Activated CD4-positive, alpha-beta T cell treated with anti-CD3 and anti-CD28 coated beads, Interleukin-2, amount 50 U/mL, for 1 hour (primary cell): ENCODE data around the gene USP3.

ENCODE experiments used
- DNase-seq: peaks from one replicate; pipeline ENCODE4 v3.0.0-alpha.2; 2020

Gene USP3

GRCh38 chr15:63551400-63551799 lies 47.0 kb downstream of the USP3 start:
- DNase-seq, result no peak

DNA sequence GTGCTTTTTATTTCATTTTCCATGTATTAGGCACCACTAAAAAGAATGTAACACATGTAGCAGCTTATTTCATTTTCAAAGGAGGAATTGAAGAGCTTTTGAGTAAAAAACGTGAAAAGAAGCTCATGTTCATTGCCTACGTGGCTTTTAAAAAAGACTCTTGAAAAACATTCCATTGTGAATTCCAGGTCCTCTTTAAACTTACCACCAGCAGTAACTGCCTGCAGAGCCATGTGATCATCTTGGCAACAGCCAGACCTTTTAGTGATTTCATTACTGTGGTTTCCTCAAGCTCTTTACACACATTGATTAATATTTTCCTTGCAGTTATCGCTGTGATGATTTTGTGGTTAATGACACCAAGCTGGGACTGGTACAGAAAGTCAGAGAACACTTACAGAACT lies 49.0 kb downstream of the USP3 start:
- DNase-seq, result no peak

- DNase-seq, result no peak
These were observed 50.0 kb downstream of the USP3 start for GRCh38 chr15:63554337-63554927.

- DNase-seq, result no peak
These were observed 51.1 kb downstream of the USP3 start for GRCh38 chr15:63555507-63555906.

DNA sequence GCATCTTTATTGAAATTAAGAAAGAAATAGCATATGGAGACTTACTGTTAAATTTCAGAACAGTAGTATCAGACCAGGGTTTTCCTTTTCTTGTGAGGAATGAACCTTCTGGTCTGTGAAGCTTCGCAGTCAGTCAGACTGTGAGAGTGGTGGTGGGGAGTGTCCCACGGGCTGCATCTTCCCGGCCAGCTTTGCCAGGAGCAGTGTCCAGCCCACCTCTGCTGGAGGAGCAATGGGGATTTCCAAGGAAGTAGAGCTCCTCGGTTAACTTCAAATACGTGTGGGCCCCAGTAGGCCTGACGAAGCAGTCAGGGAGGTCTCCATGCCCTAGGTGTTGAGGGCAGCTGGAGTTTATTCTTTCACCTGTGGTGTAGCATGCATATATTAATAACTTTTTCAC lies 51.9 kb downstream of the USP3 start:
- DNase-seq, result no peak

GRCh38 chr15:63556736-63557135 lies 52.3 kb downstream of the USP3 start:
- no peak for DNase-seq

GRCh38 chr15:63559753-63560152 lies 55.4 kb downstream of the USP3 start:
- DNase-seq, result no peak

GRCh38 chr15:63560741-63561448 lies 56.5 kb downstream of the USP3 start:
- no peak for DNase-seq

DNA sequence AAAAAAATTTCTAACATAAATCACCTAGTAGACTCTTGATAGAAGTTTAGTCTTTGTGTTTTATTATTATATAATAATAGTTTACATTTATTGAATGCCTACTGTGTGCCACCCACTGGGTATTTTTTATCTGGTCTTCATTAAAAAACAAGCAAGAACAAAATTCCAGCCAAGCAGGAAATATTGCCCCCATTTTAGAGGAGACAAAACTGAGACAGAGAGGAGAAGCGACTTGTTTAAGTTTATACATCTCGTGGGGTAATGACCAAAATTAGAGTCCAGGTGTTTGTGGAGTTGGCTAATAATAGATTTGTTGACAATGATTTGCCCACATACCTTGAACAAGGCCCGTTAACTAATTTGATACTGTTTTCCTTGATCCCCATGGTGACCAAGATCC lies 59.7 kb downstream of the USP3 start:
- no peak for DNase-seq

DNA sequence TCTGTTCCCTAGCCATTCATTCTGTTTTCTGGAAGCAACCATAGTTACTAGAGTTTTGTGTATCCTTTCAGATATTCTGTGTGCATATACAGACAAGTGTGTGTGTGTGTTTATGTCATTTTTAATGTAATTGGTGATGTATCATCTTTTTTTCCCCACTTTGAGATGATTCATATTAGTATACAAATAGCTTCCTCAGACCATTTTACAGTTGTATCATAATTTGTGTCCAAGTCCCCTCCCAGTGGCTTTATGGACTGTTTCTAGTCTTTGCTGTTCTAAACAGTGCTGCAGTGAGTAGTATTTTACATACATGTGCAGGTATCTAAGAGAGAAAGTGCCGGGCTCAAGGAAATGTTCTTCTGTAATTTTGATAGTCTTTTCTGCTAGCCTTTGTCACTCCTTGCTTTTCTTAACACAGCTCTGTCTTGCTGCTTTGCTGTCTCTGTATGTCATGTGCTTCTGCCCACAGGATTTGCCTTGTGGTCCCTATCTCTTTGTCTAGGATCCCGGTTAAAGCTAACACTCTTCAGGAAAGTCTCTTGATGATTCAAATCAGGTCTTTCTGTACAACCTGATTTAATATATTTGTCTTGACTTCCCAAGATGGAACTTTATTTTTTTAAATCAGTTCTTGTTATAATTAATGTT lies 61.3 kb downstream of the USP3 start:
- no peak for DNase-seq

- no peak for DNase-seq
These were observed 68.5 kb downstream of the USP3 start for GRCh38 chr15:63572749-63573464.

GRCh38 chr15:63573533-63573932 lies 69.1 kb downstream of the USP3 start:
- no peak for DNase-seq

- no peak for DNase-seq
These were observed 70.9 kb downstream of the USP3 start for GRCh38 chr15:63575312-63575711.

- DNase-seq, result no peak
These were observed 72.0 kb downstream of the USP3 start for GRCh38 chr15:63576441-63576840.

DNA sequence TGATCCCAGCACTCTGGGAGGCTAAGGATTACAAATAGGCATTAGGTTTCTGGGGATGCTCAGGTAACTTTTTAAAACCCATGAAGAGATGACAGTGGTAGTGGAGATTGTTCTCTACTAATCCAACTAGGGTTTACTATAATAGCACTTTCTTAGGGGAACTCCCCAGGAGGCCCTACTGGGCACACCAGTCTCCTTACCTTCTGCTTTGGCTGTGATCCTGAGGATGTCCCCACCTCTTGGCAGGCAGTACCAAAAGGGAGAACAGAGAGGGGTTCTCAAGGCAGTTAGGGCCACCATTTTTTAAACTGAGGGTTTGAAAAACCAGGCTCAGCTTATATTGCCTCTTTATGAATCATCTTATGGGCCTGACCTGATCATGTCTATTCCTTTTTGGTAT lies 77.8 kb downstream of the USP3 start:
- no peak for DNase-seq

DNA sequence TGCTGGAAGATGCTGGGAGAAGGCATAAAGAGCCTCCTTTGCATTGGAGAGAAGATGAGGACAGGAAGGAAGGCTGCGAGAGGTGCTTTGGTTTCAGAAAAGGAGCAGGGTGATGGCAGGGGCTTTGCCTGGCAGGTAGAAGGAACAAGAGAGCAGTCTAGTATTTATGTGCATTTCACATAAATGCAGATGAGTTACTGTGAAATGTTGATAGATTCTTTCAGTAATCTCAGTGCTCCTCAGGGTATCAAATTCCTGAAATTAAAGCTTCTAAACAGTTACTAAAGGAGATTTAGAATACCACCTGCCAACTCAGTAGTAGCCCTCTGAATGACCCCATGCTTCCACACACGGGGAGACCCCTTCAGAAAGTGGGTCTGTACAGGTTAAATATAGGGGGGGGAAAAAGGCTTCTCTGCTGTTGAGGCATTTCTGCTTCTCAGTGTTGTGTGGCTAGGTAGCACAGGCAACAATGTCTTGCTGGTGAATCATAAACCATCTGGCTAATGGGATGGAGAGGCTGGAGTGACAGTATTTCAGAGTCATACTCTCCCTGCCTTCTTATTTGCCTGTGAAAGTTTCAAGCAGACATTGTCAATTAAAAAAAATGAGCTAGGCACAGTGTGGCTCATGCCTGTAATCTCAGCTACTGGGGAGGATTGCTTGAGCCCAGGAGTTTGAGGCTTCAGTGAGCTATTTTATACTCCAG lies 78.5 kb downstream of the USP3 start:
- DNase-seq, result no peak

GRCh38 chr15:63586790-63587189 lies 82.4 kb downstream of the USP3 start:
- no peak for DNase-seq

GRCh38 chr15:63587527-63587926 lies 83.1 kb downstream of the USP3 start:
- no peak for DNase-seq

- no peak for DNase-seq
These were observed 84.4 kb downstream of the USP3 start for GRCh38 chr15:63588826-63589225.

DNA sequence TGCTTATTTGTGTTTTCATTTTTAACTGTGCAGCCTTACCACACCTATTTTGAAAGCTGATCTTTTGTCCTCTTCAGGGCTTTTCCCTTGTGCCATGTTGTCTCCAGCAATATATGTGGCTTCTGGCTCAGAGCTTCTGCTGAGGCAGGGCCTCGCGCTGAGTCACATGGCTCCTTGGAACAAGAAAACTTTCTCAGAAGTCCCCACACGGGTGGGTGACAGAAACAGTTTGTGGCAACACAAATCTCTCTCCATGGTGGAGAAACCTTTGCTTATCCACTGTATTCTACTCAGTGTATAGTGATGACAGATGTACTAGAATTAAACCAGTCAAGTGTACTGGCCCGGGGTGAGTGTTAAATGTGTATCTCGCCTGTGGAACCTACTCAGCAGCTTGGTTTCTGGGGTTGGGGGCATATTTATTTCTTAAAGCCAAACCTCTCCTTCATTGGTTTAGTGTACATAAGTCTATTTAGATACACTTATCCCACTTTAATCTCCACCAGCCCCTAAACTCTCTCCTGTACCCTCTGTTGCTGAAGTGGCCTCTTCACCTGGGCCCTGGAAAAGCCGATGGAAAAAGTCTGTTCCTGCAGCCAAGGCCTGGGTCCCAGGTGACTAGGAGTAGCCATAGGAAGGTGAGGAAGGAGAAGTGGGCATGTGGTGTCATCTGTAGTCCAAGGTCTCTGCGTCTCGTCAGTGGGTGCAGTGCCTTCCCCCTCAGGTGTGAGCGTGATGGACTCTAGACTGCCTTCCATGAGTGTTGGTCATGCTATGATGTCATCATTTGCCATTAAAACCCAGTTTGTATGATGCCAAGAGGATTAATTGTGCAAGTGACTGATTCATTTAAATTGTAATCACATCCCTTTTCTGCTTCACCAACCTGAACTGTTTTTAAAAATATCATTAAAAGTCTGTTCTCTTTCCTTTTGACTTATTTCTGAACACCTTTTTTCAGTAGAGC lies 89.6 kb downstream of the USP3 start:
- no peak for DNase-seq

GRCh38 chr15:63595065-63595464 lies 90.7 kb downstream of the USP3 start:
- DNase-seq, result no peak

DNA sequence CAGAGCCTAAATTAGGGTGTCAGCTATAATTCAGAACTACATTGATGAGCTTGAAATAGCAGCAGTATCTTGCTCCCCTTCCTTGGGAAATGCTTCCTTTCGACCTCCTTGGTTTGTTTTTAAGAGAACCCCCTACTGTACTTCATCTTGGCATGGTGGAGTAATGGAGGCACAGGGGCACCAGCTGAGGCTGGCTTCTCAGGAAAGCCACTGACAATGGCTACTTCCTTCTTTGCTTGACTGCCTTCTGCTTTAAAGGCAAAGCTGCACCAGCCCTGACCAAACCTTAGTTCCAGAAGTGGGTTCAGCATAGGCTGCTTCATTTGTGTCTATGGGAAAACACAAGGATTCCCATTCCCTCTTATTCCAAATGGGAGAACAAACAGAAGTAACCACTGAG lies 91.3 kb downstream of the USP3 start:
- DNase-seq, result no peak
